Fibroblast of pulmonary artery (primary cell): ENCODE data around the gene BCL7C.

ENCODE experiments used
- DNase-seq: peaks from one replicate; pipeline ENCODE4 v3.0.0-alpha.2; 2010; ENCODE audit warnings: low read depth
- H3K4me3 ChIP-seq: replicated peaks from 2 replicates; pipeline ENCODE4 v1.5.1; 2011; ENCODE audit warnings: low read depth, mild to moderate bottlenecking, control low read depth, low read length, moderate library complexity
- TF ChIP-seq, protein P1 (sequence below): IDR thresholded peaks from 2 replicates; pipeline ENCODE4 v1.5.1; 2011; ENCODE audit warnings: mild to moderate bottlenecking, control low read depth, low read length, inconsistent platforms; ENCODE audit errors: missing control alignments

BCL7C gene

GRCh38 chr16:30837904-30838303 lies 56.0 kb downstream of the BCL7C start:
- TF ChIP-seq, protein P1, sequence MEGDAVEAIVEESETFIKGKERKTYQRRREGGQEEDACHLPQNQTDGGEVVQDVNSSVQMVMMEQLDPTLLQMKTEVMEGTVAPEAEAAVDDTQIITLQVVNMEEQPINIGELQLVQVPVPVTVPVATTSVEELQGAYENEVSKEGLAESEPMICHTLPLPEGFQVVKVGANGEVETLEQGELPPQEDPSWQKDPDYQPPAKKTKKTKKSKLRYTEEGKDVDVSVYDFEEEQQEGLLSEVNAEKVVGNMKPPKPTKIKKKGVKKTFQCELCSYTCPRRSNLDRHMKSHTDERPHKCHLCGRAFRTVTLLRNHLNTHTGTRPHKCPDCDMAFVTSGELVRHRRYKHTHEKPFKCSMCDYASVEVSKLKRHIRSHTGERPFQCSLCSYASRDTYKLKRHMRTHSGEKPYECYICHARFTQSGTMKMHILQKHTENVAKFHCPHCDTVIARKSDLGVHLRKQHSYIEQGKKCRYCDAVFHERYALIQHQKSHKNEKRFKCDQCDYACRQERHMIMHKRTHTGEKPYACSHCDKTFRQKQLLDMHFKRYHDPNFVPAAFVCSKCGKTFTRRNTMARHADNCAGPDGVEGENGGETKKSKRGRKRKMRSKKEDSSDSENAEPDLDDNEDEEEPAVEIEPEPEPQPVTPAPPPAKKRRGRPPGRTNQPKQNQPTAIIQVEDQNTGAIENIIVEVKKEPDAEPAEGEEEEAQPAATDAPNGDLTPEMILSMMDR, result no peak
- no peak overlapping the region for H3K4me3 ChIP-seq
- no peak for DNase-seq
